ENCODE measurements around the gene RIMBP2.

Gene RIMBP2

GRCh38 chr12:130413909-130414308 is 302.2 kb downstream of the RIMBP2 start:
- TF ChIP-seq, protein P1, sequence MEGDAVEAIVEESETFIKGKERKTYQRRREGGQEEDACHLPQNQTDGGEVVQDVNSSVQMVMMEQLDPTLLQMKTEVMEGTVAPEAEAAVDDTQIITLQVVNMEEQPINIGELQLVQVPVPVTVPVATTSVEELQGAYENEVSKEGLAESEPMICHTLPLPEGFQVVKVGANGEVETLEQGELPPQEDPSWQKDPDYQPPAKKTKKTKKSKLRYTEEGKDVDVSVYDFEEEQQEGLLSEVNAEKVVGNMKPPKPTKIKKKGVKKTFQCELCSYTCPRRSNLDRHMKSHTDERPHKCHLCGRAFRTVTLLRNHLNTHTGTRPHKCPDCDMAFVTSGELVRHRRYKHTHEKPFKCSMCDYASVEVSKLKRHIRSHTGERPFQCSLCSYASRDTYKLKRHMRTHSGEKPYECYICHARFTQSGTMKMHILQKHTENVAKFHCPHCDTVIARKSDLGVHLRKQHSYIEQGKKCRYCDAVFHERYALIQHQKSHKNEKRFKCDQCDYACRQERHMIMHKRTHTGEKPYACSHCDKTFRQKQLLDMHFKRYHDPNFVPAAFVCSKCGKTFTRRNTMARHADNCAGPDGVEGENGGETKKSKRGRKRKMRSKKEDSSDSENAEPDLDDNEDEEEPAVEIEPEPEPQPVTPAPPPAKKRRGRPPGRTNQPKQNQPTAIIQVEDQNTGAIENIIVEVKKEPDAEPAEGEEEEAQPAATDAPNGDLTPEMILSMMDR (IDR thresholded peaks at IDR 0.05; ENCODE audit: low read depth, low read length, missing control alignments): no peak
- DNase-seq (ENCODE audit: extremely low read depth, low read depth): no peak
- no peak overlapping the region for H3K4me3 ChIP-seq (replicated peaks; ENCODE audit: low read depth, low read length)

GRCh38 chr12:130412384-130412783 is 303.7 kb downstream of the RIMBP2 start:
- DNase-seq (ENCODE audit: extremely low read depth, low read depth): no peak
- TF ChIP-seq, protein P1 (IDR thresholded peaks at IDR 0.05; ENCODE audit: low read depth, low read length, missing control alignments): no peak
- no peak overlapping the region for H3K4me3 ChIP-seq (replicated peaks; ENCODE audit: low read depth, low read length)

DNA sequence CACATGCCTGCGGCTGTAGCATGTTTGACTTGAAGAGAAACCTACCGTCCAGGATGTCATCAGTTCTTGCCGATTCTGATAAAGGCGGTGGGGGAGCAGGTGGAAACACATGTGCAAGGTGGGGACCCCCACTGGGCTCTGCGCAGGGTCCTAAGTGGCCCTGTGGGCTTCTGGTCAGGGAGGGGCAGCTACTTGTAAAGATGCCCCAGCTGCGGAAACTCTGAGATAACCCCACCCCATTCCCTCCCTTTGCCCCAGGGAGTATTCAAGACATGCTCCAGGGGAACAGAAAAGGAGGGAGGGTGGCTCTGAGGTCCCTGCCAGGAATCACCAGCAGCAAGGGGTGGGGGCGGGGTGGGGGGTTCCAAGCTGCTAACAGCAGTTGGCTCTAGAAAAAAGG is 310.8 kb downstream of the RIMBP2 start:
- H3K4me3 ChIP-seq (replicated peaks; ENCODE audit: low read depth, low read length): no peak overlapping the region
- TF ChIP-seq, protein P1 (IDR thresholded peaks at IDR 0.05; ENCODE audit: low read depth, low read length, missing control alignments): no peak
- DNase-seq (ENCODE audit: extremely low read depth, low read depth): no peak

DNA sequence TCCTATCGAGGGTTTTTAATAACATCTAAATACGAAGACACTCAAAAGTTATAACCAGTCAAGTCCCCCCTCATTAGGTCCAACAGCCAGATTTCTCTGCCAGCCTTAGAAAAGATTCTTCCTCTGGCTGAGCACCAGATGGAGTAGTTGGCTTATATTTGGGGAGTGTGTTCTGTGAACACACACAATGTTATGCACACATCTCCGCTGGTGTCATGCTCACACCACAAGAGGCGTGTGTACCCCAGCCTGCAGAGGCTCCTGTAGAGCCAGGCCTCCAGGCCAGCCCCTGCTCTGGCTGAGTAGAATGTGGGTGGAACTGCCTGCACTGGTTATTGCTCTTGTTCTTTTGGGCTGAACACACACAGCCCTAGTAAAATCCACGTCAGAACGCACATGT is 314.4 kb downstream of the RIMBP2 start:
- TF ChIP-seq, protein P1 (IDR thresholded peaks at IDR 0.05; ENCODE audit: low read depth, low read length, missing control alignments): no peak
- DNase-seq (ENCODE audit: extremely low read depth, low read depth): no peak
- H3K4me3 ChIP-seq (replicated peaks; ENCODE audit: low read depth, low read length): no peak overlapping the region

GRCh38 chr12:130398100-130398848 is 317.8 kb downstream of the RIMBP2 start:
- no peak overlapping the region for H3K4me3 ChIP-seq (replicated peaks; ENCODE audit: low read depth, low read length)
- TF ChIP-seq, protein P1 (IDR thresholded peaks at IDR 0.05; ENCODE audit: low read depth, low read length, missing control alignments): no peak
- no peak for DNase-seq (ENCODE audit: extremely low read depth, low read depth)

DNA sequence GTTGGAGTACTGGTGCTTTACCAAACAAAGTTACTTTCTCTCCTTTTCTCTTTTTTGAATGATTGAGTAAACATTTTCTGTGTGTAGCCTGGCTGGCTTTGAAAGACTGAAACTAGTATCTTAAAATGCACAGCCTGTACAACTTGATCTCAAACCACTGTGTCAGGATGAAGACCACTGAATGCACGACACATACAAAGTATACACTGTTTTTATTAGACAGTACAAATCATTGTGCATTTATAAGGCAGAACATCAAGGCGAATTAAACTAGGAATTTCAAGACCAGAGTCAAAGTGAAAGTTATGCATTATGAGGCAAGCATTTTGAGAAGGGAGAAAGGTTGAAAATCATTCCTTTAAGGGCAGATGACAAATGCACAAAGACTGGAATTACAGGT is 319.4 kb downstream of the RIMBP2 start:
- no peak overlapping the region for H3K4me3 ChIP-seq (replicated peaks; ENCODE audit: low read depth, low read length)
- no peak for DNase-seq (ENCODE audit: extremely low read depth, low read depth)
- TF ChIP-seq, protein P1 (IDR thresholded peaks at IDR 0.05; ENCODE audit: low read depth, low read length, missing control alignments): no peak

DNA sequence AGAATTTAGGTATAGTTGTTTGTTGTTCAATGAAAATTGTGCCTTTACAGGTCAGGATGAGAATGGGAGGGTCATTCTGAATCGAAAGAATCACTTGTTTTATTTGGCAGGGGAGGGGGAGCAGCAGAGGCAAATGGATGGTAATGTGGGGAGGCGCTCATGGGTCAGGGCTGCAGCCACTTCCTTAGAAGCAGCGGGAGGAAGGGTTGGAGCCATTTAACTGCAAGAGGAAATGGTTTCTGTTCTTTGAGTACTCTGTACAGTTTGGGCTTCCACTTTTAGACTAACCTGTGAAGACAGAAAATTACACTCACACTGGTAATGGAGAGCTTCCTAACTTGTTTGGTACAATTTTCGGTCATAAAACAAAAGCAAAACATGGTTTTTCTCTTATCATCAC is 321.2 kb downstream of the RIMBP2 start:
- TF ChIP-seq, protein P1 (IDR thresholded peaks at IDR 0.05; ENCODE audit: low read depth, low read length, missing control alignments): no peak
- DNase-seq (ENCODE audit: extremely low read depth, low read depth): no peak
- H3K4me3 ChIP-seq (replicated peaks; ENCODE audit: low read depth, low read length): no peak overlapping the region

Data from HFF-Myc (cell line).